Activated CD4-positive, CD25-positive, alpha-beta regulatory T cell treated with anti-CD3 and anti-CD28 coated beads, Interleukin-2, amount 50 U/mL, for 72 hours (primary cell): ENCODE results near the gene MRFAP1.
A peak's percentile ranks its signal among the peaks of the same experiment; 100 is the strongest.
"Not testable (repeated sequence)": the region's sequence is repeated elsewhere in the genome, so short reads cannot be mapped to it uniquely, and the experiment has no call there.

Experiments
- DNase-seq: peaks from one replicate; pipeline ENCODE4 v3.0.0; 2021

The MRFAP1 gene

DNA sequence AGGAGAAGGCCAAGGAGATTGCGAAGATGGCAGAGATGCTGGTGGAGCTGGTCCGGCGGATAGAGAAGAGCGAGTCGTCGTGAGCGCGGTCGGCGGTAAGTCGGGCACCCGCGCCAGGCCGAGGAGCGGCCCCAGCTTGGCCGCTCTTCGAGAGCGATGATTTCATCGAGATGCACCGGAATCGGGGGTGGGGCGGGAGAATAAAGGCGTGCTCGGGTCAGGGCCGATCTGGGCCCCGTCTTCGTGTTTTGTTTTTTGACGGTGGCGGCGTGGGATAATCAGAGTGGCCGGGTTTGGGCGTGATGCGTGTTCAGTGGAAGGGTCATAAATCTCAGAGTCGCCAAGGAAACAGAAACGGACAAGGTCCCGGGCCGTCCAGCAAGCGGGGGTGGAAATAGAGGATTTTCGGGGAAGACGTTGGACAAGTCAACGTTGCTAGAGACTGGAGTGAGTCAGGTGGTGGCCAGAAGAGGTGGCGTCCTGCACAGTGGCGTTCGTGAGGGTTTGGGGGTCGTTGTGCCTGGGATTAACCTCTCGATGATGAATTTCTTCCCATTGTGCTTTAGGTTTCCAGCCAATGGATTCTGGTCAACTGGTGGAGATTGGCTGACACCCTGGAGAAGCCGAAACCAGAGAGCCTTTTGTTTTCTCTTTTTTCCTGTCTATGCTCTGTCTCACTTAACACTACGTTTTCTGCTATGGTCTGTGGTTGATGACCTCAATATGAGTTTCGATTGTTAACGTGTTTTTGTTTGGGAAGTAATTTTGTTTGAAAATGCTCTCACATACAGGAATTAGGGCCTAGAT lies 882 bp downstream of the MRFAP1 start:
- DNase-seq, result peak; percentile 64

DNA sequence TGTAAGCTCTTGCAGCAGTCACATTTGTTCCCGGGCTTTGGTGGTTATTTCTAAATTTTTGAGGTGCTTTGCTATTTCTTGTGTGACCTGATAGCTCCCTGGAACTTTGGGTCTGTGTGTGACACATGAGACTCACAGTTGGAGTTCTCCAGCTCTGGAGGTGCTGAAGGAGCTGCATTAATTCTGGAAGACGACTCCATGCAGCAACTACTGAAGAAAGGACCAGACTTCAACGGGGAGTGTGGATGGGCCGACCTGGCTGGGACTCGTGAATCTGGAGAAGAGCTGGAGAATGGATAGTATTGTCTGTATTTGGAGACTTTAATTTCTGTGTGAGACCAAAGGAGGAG lies 1.5 kb downstream of the MRFAP1 start:
- DNase-seq, result no peak

- DNase-seq, result no peak
Measured at GRCh38 chr4:6643141-6643847, 2.8 kb downstream of the MRFAP1 start.

DNA sequence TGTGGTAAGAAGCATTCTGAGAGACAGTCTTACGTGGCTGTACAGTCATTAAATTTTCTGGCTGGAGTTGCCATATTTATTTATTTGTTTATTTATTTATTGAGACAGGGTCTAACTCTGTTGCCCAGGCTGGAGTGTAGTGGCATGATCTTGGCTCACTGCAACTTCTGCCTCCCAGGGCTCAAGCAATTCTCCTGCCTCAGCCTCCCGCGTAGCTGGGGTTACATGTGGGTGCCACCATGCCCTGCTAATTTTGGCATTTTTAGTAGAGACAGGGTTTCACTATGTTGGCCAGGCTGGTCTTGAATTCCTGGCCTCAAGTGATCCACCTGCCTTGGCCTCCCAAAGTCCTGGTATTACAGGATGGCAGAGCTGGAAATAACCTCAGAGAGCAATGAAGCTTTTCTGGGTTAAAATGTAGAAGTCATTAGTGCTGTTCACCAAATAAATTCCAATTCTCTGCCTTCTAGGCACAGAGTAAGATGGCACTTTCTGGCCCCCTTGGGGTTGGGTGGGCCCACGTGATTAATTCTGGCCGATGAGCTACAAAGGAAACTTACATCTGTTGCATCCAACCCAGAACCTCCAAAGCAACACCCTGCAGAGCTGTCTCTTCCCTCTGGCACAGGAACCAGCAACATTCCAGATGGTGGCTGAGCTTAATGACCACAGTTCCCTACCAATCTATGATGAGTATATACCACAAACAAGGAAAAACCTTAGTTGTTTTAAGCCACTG lies 4.5 kb downstream of the MRFAP1 start:
- DNase-seq, result no peak

DNA sequence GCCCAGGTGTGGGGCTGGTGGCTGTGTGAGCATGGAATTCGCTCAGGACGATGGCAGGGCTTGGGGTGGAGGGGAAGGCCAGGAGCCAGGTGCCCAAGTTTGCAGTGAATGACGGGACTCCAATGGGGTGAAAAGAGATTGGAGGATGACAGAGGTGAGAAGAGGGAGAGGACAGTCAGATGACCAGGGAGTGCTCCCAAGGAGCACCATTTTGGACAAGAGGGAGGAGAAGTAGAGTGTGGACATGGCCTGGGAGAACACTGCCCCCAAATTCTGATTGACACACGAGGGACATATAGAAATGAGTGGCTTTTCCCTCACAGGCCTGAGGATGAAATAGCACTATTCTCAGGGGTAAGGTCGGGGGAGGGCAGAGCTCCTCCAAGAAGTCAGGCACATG lies 6.7 kb downstream of the MRFAP1 start:
- no peak for DNase-seq

- no peak for DNase-seq
Measured at GRCh38 chr4:6647582-6648230, 7.2 kb downstream of the MRFAP1 start.

DNA sequence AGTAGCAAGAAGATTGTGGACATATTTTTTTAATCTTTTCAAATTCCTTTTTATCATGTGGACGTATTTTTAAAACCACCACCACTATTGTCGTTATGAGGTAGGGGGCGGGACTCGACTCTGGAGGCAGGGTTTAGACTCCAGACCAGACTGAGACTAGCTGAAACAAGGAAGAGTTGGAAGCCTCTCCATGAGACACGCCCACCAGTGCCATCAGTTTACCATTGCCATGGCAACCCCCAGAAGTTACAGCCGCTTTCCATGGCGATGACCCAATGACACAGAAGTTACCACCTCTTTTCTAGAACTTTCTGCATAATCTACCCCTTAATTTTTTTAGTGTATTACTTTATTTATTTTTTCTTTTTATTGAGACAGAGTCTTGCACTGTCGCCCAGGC lies 8.7 kb downstream of the MRFAP1 start:
- DNase-seq, result no peak

GRCh38 chr4:6654211-6654610 lies 13.7 kb downstream of the MRFAP1 start:
- DNase-seq, result not testable (repeated sequence)

DNA sequence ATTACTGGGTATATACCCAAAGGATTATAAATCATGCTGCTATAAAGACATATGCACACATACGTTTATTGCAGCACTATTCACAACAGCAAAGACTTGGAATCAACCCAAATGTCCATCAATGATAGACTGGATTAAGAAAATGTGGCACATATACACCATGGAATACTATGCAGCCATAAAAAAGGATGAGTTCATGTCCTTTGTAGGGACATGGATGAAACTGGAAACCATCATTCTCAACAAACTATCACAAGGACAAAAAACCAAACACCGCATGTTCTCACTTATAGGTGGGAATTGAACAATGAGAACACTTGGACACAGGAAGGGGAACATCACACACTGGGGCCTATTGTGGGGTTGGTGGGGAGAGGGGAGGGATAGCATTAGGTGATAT lies 14.8 kb downstream of the MRFAP1 start:
- DNase-seq, result not testable (repeated sequence)

- DNase-seq, result no peak
Measured at GRCh38 chr4:6655924-6656323, 15.4 kb downstream of the MRFAP1 start.

GRCh38 chr4:6657242-6658208 lies 17.0 kb downstream of the MRFAP1 start:
- DNase-seq, result no peak

DNA sequence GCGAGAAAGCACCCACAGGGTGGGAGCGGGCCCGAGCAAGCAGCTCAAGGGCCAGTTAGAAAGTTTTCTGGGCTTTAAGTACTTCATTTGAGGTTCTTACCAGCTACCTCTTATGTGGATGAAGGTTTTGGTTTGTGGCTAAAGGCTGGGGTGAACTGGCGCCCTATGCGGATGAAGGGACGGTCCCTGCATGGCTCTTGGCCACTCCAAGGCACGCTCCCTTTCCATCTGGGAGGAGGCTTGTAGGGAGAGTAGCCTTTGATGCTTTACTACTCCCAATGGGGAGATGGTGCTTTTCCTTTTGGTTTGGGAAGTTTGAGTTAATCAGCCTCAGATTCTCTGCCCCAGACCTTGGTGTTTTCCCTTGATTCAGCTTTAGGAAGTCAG lies 17.7 kb downstream of the MRFAP1 start:
- no peak for DNase-seq

GRCh38 chr4:6658597-6659075 lies 18.2 kb downstream of the MRFAP1 start:
- DNase-seq, result peak; percentile 61

DNA sequence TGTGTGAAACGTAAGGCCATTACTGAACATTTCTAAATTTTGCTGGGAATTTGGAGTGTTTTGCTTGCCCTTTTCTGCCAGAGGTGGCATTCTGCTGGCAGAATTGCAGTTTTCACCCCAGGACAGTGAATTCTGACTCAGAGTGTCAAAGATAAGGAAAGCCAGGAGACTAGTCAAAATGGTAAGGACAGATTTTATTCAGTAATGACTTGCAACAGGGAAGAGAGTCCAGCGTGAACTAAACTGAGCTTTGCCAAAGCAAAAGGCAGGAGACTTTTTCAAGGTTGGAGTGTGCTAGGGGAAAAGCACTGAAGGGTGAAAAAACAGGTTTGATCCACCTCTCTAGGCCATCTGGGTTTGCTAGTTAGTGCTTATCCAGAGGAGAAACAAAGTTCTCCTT lies 19.4 kb downstream of the MRFAP1 start:
- no peak for DNase-seq

- no peak for DNase-seq
Measured at GRCh38 chr4:6660430-6660829, 19.9 kb downstream of the MRFAP1 start.

GRCh38 chr4:6662591-6662990 lies 22.1 kb downstream of the MRFAP1 start:
- no peak for DNase-seq

DNA sequence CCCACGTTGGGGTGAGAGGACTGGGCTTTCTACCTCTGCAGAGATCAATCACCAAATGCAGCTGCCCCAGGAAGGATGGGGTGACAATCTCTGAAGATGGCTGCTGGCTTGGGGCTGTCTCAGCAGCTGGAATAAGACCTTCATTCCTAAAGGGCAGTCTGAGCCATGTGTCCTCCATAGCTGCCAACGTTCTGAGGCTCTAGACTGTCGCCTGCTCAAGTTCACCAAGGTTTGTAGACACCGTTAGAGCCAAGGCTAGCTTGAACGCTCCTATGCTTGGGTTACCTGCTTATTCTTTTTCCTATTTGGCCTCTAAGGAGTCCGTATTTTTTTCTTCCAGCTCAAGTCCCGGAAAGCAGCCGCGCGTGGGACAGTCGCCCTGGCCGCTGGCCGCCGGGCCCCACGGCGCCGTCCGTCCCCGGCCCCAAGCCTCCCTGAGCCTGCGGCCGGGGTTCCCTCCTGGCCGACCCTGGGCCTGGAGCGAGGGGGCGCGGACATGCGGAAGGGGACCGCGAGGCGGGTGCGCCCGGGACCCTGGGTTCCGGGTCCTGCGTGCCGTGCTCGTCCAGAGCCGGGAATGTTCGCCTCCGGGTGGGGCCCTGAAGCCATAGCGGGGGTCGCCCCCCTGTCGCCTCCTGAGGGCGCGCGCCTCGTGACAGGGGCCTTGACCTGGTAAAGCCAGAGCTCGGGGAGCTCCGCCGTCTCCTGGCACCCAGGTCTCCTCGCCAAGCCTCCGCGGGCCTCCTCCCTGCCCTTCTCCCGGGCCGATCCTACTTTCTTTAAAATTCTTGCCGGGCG lies 23.3 kb downstream of the MRFAP1 start:
- DNase-seq, result no peak

- DNase-seq, result no peak
Measured at GRCh38 chr4:6665320-6665654, 24.8 kb downstream of the MRFAP1 start.

- no peak for DNase-seq
Measured at GRCh38 chr4:6668391-6668790, 27.9 kb downstream of the MRFAP1 start.

DNA sequence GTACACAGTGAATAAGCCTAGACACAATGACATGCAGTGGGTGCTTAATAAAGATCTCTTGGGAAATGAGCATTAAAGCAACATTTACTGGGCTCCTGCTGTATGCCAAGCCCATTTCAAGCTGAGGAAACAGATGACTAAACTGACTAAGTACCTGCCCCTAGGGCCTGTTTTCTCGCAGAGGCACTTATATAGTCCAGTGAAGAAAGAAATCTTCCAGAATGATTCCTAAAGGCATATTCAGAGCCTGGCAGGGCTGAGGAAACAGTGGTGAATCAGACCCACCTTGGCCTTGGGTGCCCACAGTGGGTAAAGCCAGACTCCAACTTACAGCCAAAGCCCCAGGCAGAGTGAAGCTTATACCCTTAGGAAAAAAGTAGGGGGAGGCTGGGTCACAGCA lies 31.2 kb downstream of the MRFAP1 start:
- DNase-seq, result no peak

DNA sequence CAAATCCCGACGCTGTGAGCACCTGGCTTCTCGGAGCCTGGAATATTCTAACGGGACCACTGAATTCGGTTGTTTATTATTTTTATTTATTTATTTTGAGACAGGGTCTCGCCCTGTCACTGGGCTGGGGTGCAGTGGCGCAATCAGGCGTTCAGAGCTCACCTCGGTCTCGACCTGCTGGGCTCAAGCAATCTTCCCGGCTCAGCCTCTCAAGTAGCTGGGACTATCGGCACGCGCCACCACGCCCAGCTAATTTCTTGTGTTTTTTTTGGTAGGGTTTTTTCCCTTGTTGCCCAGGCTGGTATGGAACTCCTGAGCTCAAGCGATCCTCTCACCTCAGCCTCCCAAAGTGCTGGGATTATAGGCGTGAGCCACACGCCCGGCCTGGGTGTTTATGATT lies 31.6 kb downstream of the MRFAP1 start:
- no peak for DNase-seq
